H9 (cell line): ENCODE data around the gene CCND3. TPM values are rescaled to one million over a fixed set of nuclear protein-coding genes. Genes with fewer than 3 reads are reported as not detected.

Source experiments
- DNase-seq: peaks from one replicate; pipeline ENCODE4 v3.0.0-alpha.2; 2017
- H2AFZ ChIP-seq: one replicate; pipeline ENCODE4 v1.6.1; 2013; ENCODE audit warnings: mild to moderate bottlenecking, low read length, control low read depth, moderate library complexity
- H2AK5ac ChIP-seq: 2 replicates; pipeline ENCODE4 v1.6.1; 2013; ENCODE audit warnings: low read length, control low read depth, mixed read lengths; ENCODE audit not compliant: insufficient read length
- H2BK120ac ChIP-seq: one replicate; pipeline ENCODE4 v1.6.1; 2013; ENCODE audit warnings: low read depth, mild to moderate bottlenecking, low read length, control low read depth, inconsistent platforms; ENCODE audit not compliant: poor library complexity, severe bottlenecking
- H2BK12ac ChIP-seq: 2 replicates; pipeline ENCODE4 v1.6.1; 2013; ENCODE audit warnings: low read length, control low read depth, mixed read lengths, low read depth; ENCODE audit not compliant: insufficient read length
- H2BK15ac ChIP-seq: 2 replicates; pipeline ENCODE4 v1.6.1; 2013; ENCODE audit warnings: low read depth, low read length, control low read depth
- H2BK20ac ChIP-seq: one replicate; pipeline ENCODE4 v1.6.1; 2013; ENCODE audit warnings: low read depth, mild to moderate bottlenecking, low read length, control low read depth, inconsistent platforms; ENCODE audit not compliant: poor library complexity, severe bottlenecking
- H2BK5ac ChIP-seq: 2 replicates; pipeline ENCODE4 v1.6.1; 2013; ENCODE audit warnings: low read length, control low read depth, mixed read lengths; ENCODE audit not compliant: insufficient read length
- H3K14ac ChIP-seq: 2 replicates; pipeline ENCODE4 v1.6.1; 2013; ENCODE audit warnings: low read length, control low read depth; ENCODE audit not compliant: insufficient read depth
- H3K18ac ChIP-seq: 2 replicates; pipeline ENCODE4 v1.6.1; 2013; ENCODE audit warnings: low read depth, mild to moderate bottlenecking, mixed read lengths, low read length, control low read depth; ENCODE audit not compliant: insufficient read length
- H3K23ac ChIP-seq: 2 replicates; pipeline ENCODE4 v1.6.1; 2013; ENCODE audit warnings: low read length, control low read depth, mixed read lengths, low read depth; ENCODE audit not compliant: insufficient read length
- H3K23me2 ChIP-seq: 2 replicates; pipeline ENCODE4 v1.6.1; 2013; ENCODE audit warnings: low read depth, mild to moderate bottlenecking, mixed read lengths, low read length, control low read depth; ENCODE audit not compliant: insufficient read length, poor library complexity, severe bottlenecking
- H3K27ac ChIP-seq: 2 replicates; pipeline ENCODE4 v1.5.1; 2013; ENCODE audit warnings: low read length, control low read depth, mixed read lengths, low read depth; ENCODE audit not compliant: insufficient read length
- H3K27me3 ChIP-seq: 2 replicates; pipeline ENCODE4 v1.6.1; 2013; ENCODE audit warnings: low read length, control low read depth, inconsistent platforms; ENCODE audit not compliant: insufficient read depth
- H3K4ac ChIP-seq: 2 replicates; pipeline ENCODE4 v1.6.1; 2013; ENCODE audit warnings: low read depth, mild to moderate bottlenecking, control low read depth, inconsistent platforms, low read length, moderate library complexity
- H3K4me1 ChIP-seq: 2 replicates; pipeline ENCODE4 v1.6.1; 2013; ENCODE audit warnings: low read length, control low read depth, inconsistent platforms; ENCODE audit not compliant: insufficient read depth
- H3K4me2 ChIP-seq: 2 replicates; pipeline ENCODE4 v1.6.1; 2013; ENCODE audit warnings: low read length, control low read depth, mixed read lengths; ENCODE audit not compliant: insufficient read length, insufficient read depth
- H3K56ac ChIP-seq: 2 replicates; pipeline ENCODE4 v1.6.1; 2013; ENCODE audit warnings: low read depth, mild to moderate bottlenecking, mixed read lengths, low read length, control low read depth; ENCODE audit not compliant: insufficient read length
- H3K79me1 ChIP-seq: 2 replicates; pipeline ENCODE4 v1.6.1; 2013; ENCODE audit warnings: low read depth, mild to moderate bottlenecking, moderate library complexity, low read length, control low read depth, inconsistent platforms; ENCODE audit not compliant: insufficient read depth, poor library complexity, severe bottlenecking
- H3K79me2 ChIP-seq: 2 replicates; pipeline ENCODE4 v1.6.1; 2013; ENCODE audit warnings: low read length, control low read depth, inconsistent platforms; ENCODE audit not compliant: insufficient read depth
- H3K9ac ChIP-seq: 2 replicates; pipeline ENCODE4 v1.6.1; 2013; ENCODE audit warnings: low read length, control low read depth, mixed read lengths; ENCODE audit not compliant: insufficient read length; ENCODE audit errors: extremely low read depth
- H3K9me3 ChIP-seq: one replicate; pipeline ENCODE4 v1.6.1; 2013; ENCODE audit warnings: low read depth, low read length, inconsistent platforms; ENCODE audit not compliant: control insufficient read depth
- H3T11ph ChIP-seq: one replicate; pipeline ENCODE4 v1.6.1; 2013; ENCODE audit warnings: mild to moderate bottlenecking, low read length, control low read depth, inconsistent platforms
- H4K20me1 ChIP-seq: one replicate; pipeline ENCODE4 v1.6.1; 2013; ENCODE audit not compliant: control insufficient read depth, insufficient read length, insufficient read depth
- H4K5ac ChIP-seq: 2 replicates; pipeline ENCODE4 v1.6.1; 2013; ENCODE audit warnings: low read depth, mild to moderate bottlenecking, mixed read lengths, low read length, control low read depth; ENCODE audit not compliant: insufficient read length
- H4K8ac ChIP-seq: replicated peaks from 2 replicates; pipeline ENCODE4 v1.6.1; 2013; ENCODE audit warnings: low read length, control low read depth, mixed read lengths, low read depth; ENCODE audit not compliant: insufficient read length
- H4K91ac ChIP-seq: 2 replicates; pipeline ENCODE4 v1.6.1; 2013; ENCODE audit warnings: low read depth, mild to moderate bottlenecking, moderate library complexity, mixed read lengths, low read length, control low read depth; ENCODE audit not compliant: insufficient read length
- H3K27ac Mint-ChIP-seq, 3 experiments: 2 replicates in 2 of 3; 3 replicates in 1 of 3; pipeline ENCODE4 v1.8.0; 2020 to 2021; ENCODE audit warnings: mixed read lengths in 3 of 3, mild to moderate bottlenecking in 1 of 3, moderate library complexity in 1 of 3
- H3K27me3 Mint-ChIP-seq: 2 replicates; pipeline ENCODE4 v1.8.0; 2021; ENCODE audit warnings: low read depth, mild to moderate bottlenecking, moderate library complexity, mixed read lengths
- H3K36me3 Mint-ChIP-seq, 3 experiments: 2 replicates in 2 of 3; 3 replicates in 1 of 3; pipeline ENCODE4 v1.8.0; 2020 to 2021; ENCODE audit warnings: low read depth in 3 of 3, mixed read lengths in 3 of 3; ENCODE audit not compliant: insufficient read depth in 1 of 3
- H3K4me1 Mint-ChIP-seq, 2 experiments: 2 replicates each; pipeline ENCODE4 v1.8.0; 2020; ENCODE audit warnings: mixed read lengths in 2 of 2
- H3K4me3 Mint-ChIP-seq, 2 experiments: 2 replicates in 1 of 2; 3 replicates in 1 of 2; pipeline ENCODE4 v1.8.0; 2020 to 2021; ENCODE audit warnings: mild to moderate bottlenecking in 2 of 2, mixed read lengths in 2 of 2, moderate library complexity in 1 of 2
- H3K9me3 Mint-ChIP-seq, 2 experiments: 2 replicates in 1 of 2; 3 replicates in 1 of 2; pipeline ENCODE4 v1.8.0; 2020; ENCODE audit warnings: mild to moderate bottlenecking in 2 of 2, mixed read lengths in 2 of 2, moderate library complexity in 1 of 2
- CTCF ChIP-seq: fragments of 200-600 bp; sonication (generic); conservative IDR thresholded peaks from 3 replicates; pipeline ENCODE4 v1.8.0; 2021; ENCODE audit warnings: antibody characterized with exemption, mild to moderate bottlenecking
- WGBS: extraction: QIAGEN DNeasy Blood & Tissue Kit; methylation state at CpG from one replicate; pipeline ENCODE4 v1.1.7; 2013; ENCODE audit warnings: missing lambda C conversion rate, low lambda C conversion rate, mixed read lengths; ENCODE audit not compliant: insufficient read length; ENCODE audit errors: extremely low coverage; 5-methylcytosine and 5-hydroxymethylcytosine counted together
- total RNA-seq: library from RNA; stranded (reverse); gene quantifications from 2 replicates; pipeline ENCODE4 v1.2.1, GENCODE V29; 2021

CCND3 gene
- total RNA-seq, 1 experiment from 2014 or later = 24.2 TPM

DNA sequence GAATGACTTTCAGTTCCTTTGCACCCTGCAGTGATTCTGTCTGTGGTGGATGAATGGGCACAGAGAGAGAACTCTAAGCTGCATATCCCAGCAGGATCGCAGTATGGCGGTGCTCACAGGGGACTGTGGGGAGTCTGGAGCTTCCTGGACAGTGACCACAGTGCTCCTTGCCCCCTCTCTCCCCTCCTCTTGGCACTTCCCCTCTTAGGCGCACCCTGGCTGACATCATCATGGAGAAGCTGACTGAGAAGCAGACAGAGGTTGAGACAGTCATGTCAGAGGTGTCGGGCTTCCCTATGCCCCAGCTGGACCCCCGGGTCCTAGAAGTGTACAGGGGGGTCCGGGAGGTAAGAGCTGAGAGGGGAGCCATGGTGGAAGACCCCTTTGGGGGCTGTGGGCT is 11.7 kb downstream of the CCND3 start:
- H2BK12ac ChIP-seq = no peak overlapping the region
- no peaks in the 10 kb centered on the region for H3K23me2 ChIP-seq
- no peak overlapping the region for H3K27ac ChIP-seq
- no peak for DNase-seq
- no peaks in the 10 kb centered on the region for H3K9me3 ChIP-seq
- H3K27ac Mint-ChIP-seq = no peak overlapping the region
- no peak overlapping the region for H3K18ac ChIP-seq
- H2BK15ac ChIP-seq = no peak overlapping the region
- TF ChIP-seq CTCF = no peak
- H3K9me3 Mint-ChIP-seq = no peaks in the 10 kb centered on the region
- H3K56ac ChIP-seq = no peak overlapping the region
- H3K27me3 ChIP-seq = no peaks in the 10 kb centered on the region
- H2AK5ac ChIP-seq = no peak overlapping the region
- peaks cover 48 to 88% (median 76%) of the 10 kb centered on the region in 3 experiments for H3K36me3 Mint-ChIP-seq
- no peak overlapping the region for H3K23ac ChIP-seq
- H3T11ph ChIP-seq = no peak overlapping the region
- H3K9ac ChIP-seq = no peak overlapping the region
- H3K4me1 Mint-ChIP-seq = no peaks in the 10 kb centered on the region; a peak in 1 of 4 replicates
- no peaks in the 10 kb centered on the region for H4K20me1 ChIP-seq
- H3K4me1 ChIP-seq = no peaks in the 10 kb centered on the region
- no peak overlapping the region for H3K4me3 Mint-ChIP-seq
- H4K8ac ChIP-seq = no peak overlapping the region
- H2BK20ac ChIP-seq = no peak overlapping the region
- no peak overlapping the region for H2BK5ac ChIP-seq
- peaks cover 2% of the 10 kb centered on the region; the same call in 1 of the 2 replicates for H3K79me2 ChIP-seq
- no peak overlapping the region for H2BK120ac ChIP-seq
- no peak overlapping the region for H3K4ac ChIP-seq
- H3K27me3 Mint-ChIP-seq = no peaks in the 10 kb centered on the region; the same call in 1 of the 2 replicates
- no peak overlapping the region for H4K5ac ChIP-seq
- H2AFZ ChIP-seq = no peak overlapping the region
- H3K14ac ChIP-seq = no peak overlapping the region
- no peak overlapping the region for H3K4me2 ChIP-seq
- peaks cover 15% of the 10 kb centered on the region for H3K79me1 ChIP-seq
- WGBS = no CpG with 5 or more reads among the region's 6 CpGs
- no peak overlapping the region for H4K91ac ChIP-seq
